ENCODE measurements around the gene ACTL6A. TPM values are rescaled to one million over a fixed set of nuclear protein-coding genes. Genes with fewer than 3 reads are reported as not detected.

The ACTL6A gene
- total and polyA plus RNA-seq, 10 donors = 33.9 to 69.5 (median 52.9) TPM

- Histone ChIP-seq H3K36me3 (no peaks in the 10 kb centered on the region), H3K27me3 (replicated peaks in 1 of 7) (no peaks in the 10 kb centered on the region), H3K4me1 (peaks cover 0 to 23% (median 11%) of the 10 kb centered on the region in 6 donors), H3K9me3 (no peaks in the 10 kb centered on the region), H3K4me3 (peak overlapping the region in 1 of 8 donors; percentile 11), H3K27ac (peak overlapping the region; percentile 36 to 85 (median 75))
- no peak for DNase-seq
- intact Hi-C loops (cut with DNase I; ENCODE audit: low total_unique reads) = no loop called here
- TF ChIP-seq POLR2A (IDR thresholded peaks at IDR 0.05) = no peak
- TF ChIP-seq POLR2AphosphoS5 (IDR thresholded peaks at IDR 0.05) = peak in 1 of 3 donors; percentile 67
- no peak for TF ChIP-seq CTCF (IDR thresholded peaks at IDR 0.05 in 8 of 11, conservative IDR thresholded peaks at IDR 0.05 in 3 of 11)
- 10 to 22% (median 18%) methylated on average over 3 of the region's 3 CpGs for WGBS, 5 donors
These were observed 35.7 kb upstream of the ACTL6A start for GRCh38 chr3:179526989-179527391.

- Histone ChIP-seq H3K9me3 (no peaks in the 10 kb centered on the region), H3K27ac (no peak overlapping the region), H3K4me1 (peaks cover 0 to 23% (median 11%) of the 10 kb centered on the region in 6 donors), H3K4me3 (no peak overlapping the region), H3K27me3 (replicated peaks in 1 of 7) (no peaks in the 10 kb centered on the region), H3K36me3 (no peaks in the 10 kb centered on the region)
- intact Hi-C loops (cut with DNase I; ENCODE audit: low total_unique reads) = no loop called here
- TF ChIP-seq POLR2AphosphoS5 (IDR thresholded peaks at IDR 0.05) = no peak
- no peak for TF ChIP-seq CTCF (IDR thresholded peaks at IDR 0.05 in 8 of 11, conservative IDR thresholded peaks at IDR 0.05 in 3 of 11)
- TF ChIP-seq POLR2A (IDR thresholded peaks at IDR 0.05) = no peak
- DNase-seq = no peak
- WGBS, 5 donors = 69 to 75% (median 73%) methylated on average over 4 of the region's 4 CpGs
These were observed 34.0 kb upstream of the ACTL6A start for GRCh38 chr3:179528772-179529171.

GRCh38 chr3:179531576-179531975, 31.1 kb upstream of the ACTL6A start:
- 40 to 98% (median 59%) methylated on average over 2 of the region's 2 CpGs for WGBS, 5 donors
- H3K9me3 ChIP-seq = no peaks in the 10 kb centered on the region
- DNase-seq = no peak
- H3K27ac ChIP-seq = no peak overlapping the region
- H3K27me3 ChIP-seq (replicated peaks in 1 of 7) = no peaks in the 10 kb centered on the region
- H3K4me1 ChIP-seq = peaks cover 0 to 16% (median 6%) of the 10 kb centered on the region in 6 donors
- intact Hi-C loops (cut with DNase I; ENCODE audit: low total_unique reads) = no loop called here
- H3K36me3 ChIP-seq = no peaks in the 10 kb centered on the region
- TF ChIP-seq POLR2AphosphoS5 (IDR thresholded peaks at IDR 0.05) (no peak), POLR2A (IDR thresholded peaks at IDR 0.05) (no peak), CTCF (IDR thresholded peaks at IDR 0.05 in 8 of 11, conservative IDR thresholded peaks at IDR 0.05 in 3 of 11) (no peak)
- no peak overlapping the region for H3K4me3 ChIP-seq

- Histone ChIP-seq H3K4me3 (no peak overlapping the region), H3K9me3 (no peaks in the 10 kb centered on the region), H3K36me3 (no peaks in the 10 kb centered on the region), H3K27ac (no peak overlapping the region), H3K27me3 (replicated peaks in 1 of 7) (no peaks in the 10 kb centered on the region), H3K4me1 (peaks cover 0 to 7% (median 0%) of the 10 kb centered on the region in 6 donors)
- intact Hi-C loops (cut with DNase I; ENCODE audit: low total_unique reads) = no loop called here
- TF ChIP-seq POLR2AphosphoS5 (IDR thresholded peaks at IDR 0.05) (no peak), POLR2A (IDR thresholded peaks at IDR 0.05) (no peak), CTCF (IDR thresholded peaks at IDR 0.05 in 8 of 11, conservative IDR thresholded peaks at IDR 0.05 in 3 of 11) (no peak)
- no peak for DNase-seq
- 85 to 93% (median 91%) methylated on average over 4 of the region's 4 CpGs for WGBS, 5 donors
These were observed 29.5 kb upstream of the ACTL6A start for GRCh38 chr3:179533274-179533673.
